Coronary artery (tissue), 2 donors: Measurements from ENCODE around the gene G0S2.
A peak's percentile ranks its signal among the peaks of the same experiment; 100 is the strongest.

Source experiments
- DNase-seq: peaks from one replicate; pipeline ENCODE4 v3.0.0-alpha.2; 2017; ENCODE audit warnings: low spot score
- H3K27ac ChIP-seq, 2 donors: fragments of 200-600 bp; sonication (generic); one replicate each; pipeline ENCODE4 v1.5.1; 2016 to 2019
- H3K4me3 ChIP-seq: fragments of 200-600 bp; sonication (generic); 2 replicates; pipeline ENCODE4 v1.5.1; 2016; ENCODE audit warnings: mild to moderate bottlenecking, moderate library complexity
- CTCF ChIP-seq: fragments of 200-600 bp; sonication (generic); IDR thresholded peaks from one replicate; pipeline ENCODE4 v1.5.1; 2019; ENCODE audit warnings: antibody characterized with exemption

The G0S2 gene

GRCh38 chr1:209705033-209705598, 29.9 kb downstream of the G0S2 start:
- H3K4me3 ChIP-seq, result peak overlapping the region; percentile 37
- DNase-seq, result no peak
- H3K27ac ChIP-seq, result peak overlapping the region in 1 of 2 donors; percentile 61
- TF ChIP-seq CTCF, result no peak

DNA sequence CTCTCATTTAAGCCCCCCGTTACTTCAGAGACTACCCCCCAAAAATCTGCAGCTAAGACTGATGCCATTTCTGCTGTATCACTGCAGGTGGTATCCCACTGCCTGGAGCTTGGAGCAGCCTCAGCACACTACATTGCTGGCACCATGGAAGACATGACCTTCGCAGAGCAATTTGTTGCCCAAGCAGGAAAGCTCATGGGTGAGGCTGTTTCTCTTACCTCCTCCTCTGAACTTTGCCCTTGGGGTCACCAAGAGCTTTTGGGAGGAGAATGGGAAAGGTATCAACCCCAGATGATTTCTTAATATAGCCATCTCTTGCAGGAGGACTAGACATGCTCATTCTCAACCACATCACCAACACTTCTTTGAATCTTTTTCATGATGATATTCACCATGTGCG, 31.4 kb downstream of the G0S2 start:
- Histone ChIP-seq H3K27ac (no peak overlapping the region), H3K4me3 (no peak overlapping the region)
- TF ChIP-seq CTCF, result no peak
- no peak for DNase-seq

GRCh38 chr1:209707308-209707707, 32.1 kb downstream of the G0S2 start:
- DNase-seq, result no peak
- Histone ChIP-seq H3K4me3 (no peak overlapping the region), H3K27ac (no peak overlapping the region)
- TF ChIP-seq CTCF, result no peak

GRCh38 chr1:209708297-209708696, 33.1 kb downstream of the G0S2 start:
- H3K27ac ChIP-seq, result no peak overlapping the region
- no peak overlapping the region for H3K4me3 ChIP-seq
- no peak for TF ChIP-seq CTCF
- no peak for DNase-seq

- DNase-seq, result no peak
- no peak overlapping the region for H3K4me3 ChIP-seq
- H3K27ac ChIP-seq, result no peak overlapping the region
- TF ChIP-seq CTCF, result no peak
Observed at GRCh38 chr1:209710093-209710492, 34.9 kb downstream of the G0S2 start.

DNA sequence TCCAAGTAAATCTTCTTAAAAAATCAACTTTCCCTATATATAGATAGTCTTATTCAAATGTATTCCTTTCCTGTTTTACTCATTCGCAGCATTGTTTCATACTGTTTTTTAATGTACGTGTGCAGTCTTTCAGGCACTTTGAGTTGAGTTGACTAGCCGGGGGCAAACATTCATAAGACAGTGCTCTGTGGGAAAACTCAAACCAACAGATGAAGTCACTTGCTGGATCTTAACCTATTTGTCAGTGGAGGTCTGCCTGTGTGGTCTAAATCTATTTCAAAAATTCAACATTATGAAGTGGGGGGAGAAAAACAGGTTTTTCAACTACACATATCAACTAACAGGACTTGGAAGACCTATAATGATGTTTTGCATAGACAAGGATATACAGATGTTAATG, 35.6 kb downstream of the G0S2 start:
- Histone ChIP-seq H3K27ac (no peak overlapping the region), H3K4me3 (no peak overlapping the region)
- DNase-seq, result no peak
- no peak for TF ChIP-seq CTCF

DNA sequence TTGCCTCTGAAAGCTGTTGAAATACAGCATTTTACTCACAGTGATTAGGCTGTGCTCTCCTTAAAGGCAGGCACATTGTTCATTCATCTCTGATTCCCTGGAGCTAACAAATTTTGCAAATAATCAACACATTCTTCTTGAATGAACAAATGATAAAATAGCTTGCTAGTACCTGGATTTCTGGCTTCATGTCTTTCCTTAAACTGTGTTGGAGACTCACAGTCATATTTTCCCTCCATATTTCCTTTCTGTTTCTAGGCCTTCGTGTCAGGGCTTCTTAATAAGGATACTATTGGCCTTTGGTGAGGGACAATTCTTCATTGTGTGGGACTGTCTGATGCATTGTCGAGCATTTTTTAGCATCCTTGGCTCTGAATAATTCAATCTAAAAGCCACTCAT, 39.1 kb downstream of the G0S2 start:
- Histone ChIP-seq H3K4me3 (no peak overlapping the region), H3K27ac (no peak overlapping the region)
- TF ChIP-seq CTCF, result no peak
- DNase-seq, result no peak
